ENCODE measurements around the gene C11orf68.

Gene C11orf68

GRCh38 chr11:65871811-65872548, 46.9 kb downstream of the C11orf68 start:
- DNase-seq (ENCODE audit: low spot score), result no peak

- DNase-seq (ENCODE audit: low spot score), result no peak
Observed at GRCh38 chr11:65870706-65871681, 47.9 kb downstream of the C11orf68 start.

GRCh38 chr11:65870307-65870658, 48.6 kb downstream of the C11orf68 start:
- DNase-seq (ENCODE audit: low spot score), result no peak

- no peak for DNase-seq (ENCODE audit: low spot score)
Observed at GRCh38 chr11:65869643-65870306, 49.1 kb downstream of the C11orf68 start.

- DNase-seq (ENCODE audit: low spot score), result no peak
Observed at GRCh38 chr11:65868907-65869306, 50.0 kb downstream of the C11orf68 start.

GRCh38 chr11:65868076-65868667, 50.7 kb downstream of the C11orf68 start:
- DNase-seq (ENCODE audit: low spot score), result no peak

- no peak for DNase-seq (ENCODE audit: low spot score)
Observed at GRCh38 chr11:65867284-65868071, 51.4 kb downstream of the C11orf68 start.
